Ishikawa (cell line): Measurements from ENCODE around the gene RNPEPL1.

Experiments used
- CEBPB ChIP-seq: IDR thresholded peaks from 2 replicates; pipeline ENCODE4 v1.6.1; 2012
- EP300 ChIP-seq: IDR thresholded peaks from 2 replicates; pipeline ENCODE4 v1.6.1; 2012; ENCODE audit warnings: borderline replicate concordance
- NFIC ChIP-seq: IDR thresholded peaks from 2 replicates; pipeline ENCODE4 v1.6.1; 2012

GRCh38 chr2:240573516-240574385, 5.5 kb downstream of the RNPEPL1 start:
- no peak for TF ChIP-seq EP300
- TF ChIP-seq NFIC, result no peak
- TF ChIP-seq CEBPB, result no peak
